Activated CD4-positive, alpha-beta memory T cell treated with anti-CD3 and anti-CD28 coated beads, Interleukin-2, amount 10 ng/mL, durations not matched to agents 7 days and 5 days (primary cell): ENCODE data around the gene METTL24. TPM values are rescaled to one million over a fixed set of nuclear protein-coding genes. Genes with fewer than 3 reads are reported as not detected.
"Not testable (repeated sequence)": the region's sequence is repeated elsewhere in the genome, so short reads cannot be mapped to it uniquely, and the experiment has no call there.

Experiments
- CTCF ChIA-PET: fragments of 350-600 bp; sonication (Branson Sonifier 250); formaldehyde crosslinking; loops from one replicate; lab custom pipeline; 2021; ENCODE audit warnings: antibody characterized with exemption, inconsistent platforms; lab: Charles Lee
- POLR2A ChIA-PET: fragments of 350-600 bp; sonication (Branson Sonifier 250); formaldehyde crosslinking; loops from one replicate; lab custom pipeline; 2021; ENCODE audit warnings: antibody characterized with exemption; lab: Charles Lee
- DNase-seq: peaks from one replicate; pipeline ENCODE4 v3.0.0-alpha.2; 2020
- H3K27ac Mint-ChIP-seq: one replicate; pipeline ENCODE4 v1.8.0; 2021; ENCODE audit warnings: mild to moderate bottlenecking, mixed read lengths
- H3K27me3 Mint-ChIP-seq: one replicate; pipeline ENCODE4 v1.8.0; 2021; ENCODE audit warnings: mixed read lengths
- H3K36me3 Mint-ChIP-seq: one replicate; pipeline ENCODE4 v1.8.0; 2021; ENCODE audit warnings: low read depth, mixed read lengths
- H3K4me1 Mint-ChIP-seq: one replicate; pipeline ENCODE4 v1.8.0; 2021; ENCODE audit warnings: mixed read lengths
- H3K4me3 Mint-ChIP-seq: one replicate; pipeline ENCODE4 v1.8.0; 2021; ENCODE audit warnings: mild to moderate bottlenecking, mixed read lengths
- H3K9me3 Mint-ChIP-seq: one replicate; pipeline ENCODE4 v1.8.0; 2021; ENCODE audit warnings: mixed read lengths
- total RNA-seq, 2 experiments: library from RNA; stranded (reverse); gene quantifications; one replicate each; pipeline ENCODE4 v1.2.3, GENCODE V29; 2021

The METTL24 gene
- total RNA-seq, 2 experiments from 2014 or later = not detected

- H3K27ac Mint-ChIP-seq = no peak overlapping the region
- ChIA-PET POLR2A (no interaction called here), CTCF (no interaction called here)
- H3K4me1 Mint-ChIP-seq = no peaks in the 10 kb centered on the region
- H3K36me3 Mint-ChIP-seq = no peaks in the 10 kb centered on the region
- H3K27me3 Mint-ChIP-seq = no peaks in the 10 kb centered on the region
- DNase-seq = no peak
- no peak overlapping the region for H3K4me3 Mint-ChIP-seq
- peaks cover 1% of the 10 kb centered on the region for H3K9me3 Mint-ChIP-seq
Observed at GRCh38 chr6:110246378-110246777, 111.8 kb downstream of the METTL24 start.

GRCh38 chr6:110244621-110245020 lies 113.5 kb downstream of the METTL24 start:
- H3K4me1 Mint-ChIP-seq, H3K27ac Mint-ChIP-seq, H3K36me3 Mint-ChIP-seq, H3K27me3 Mint-ChIP-seq, CTCF ChIA-PET, H3K9me3 Mint-ChIP-seq, POLR2A ChIA-PET, H3K4me3 Mint-ChIP-seq, DNase-seq: not testable (repeated sequence)

DNA sequence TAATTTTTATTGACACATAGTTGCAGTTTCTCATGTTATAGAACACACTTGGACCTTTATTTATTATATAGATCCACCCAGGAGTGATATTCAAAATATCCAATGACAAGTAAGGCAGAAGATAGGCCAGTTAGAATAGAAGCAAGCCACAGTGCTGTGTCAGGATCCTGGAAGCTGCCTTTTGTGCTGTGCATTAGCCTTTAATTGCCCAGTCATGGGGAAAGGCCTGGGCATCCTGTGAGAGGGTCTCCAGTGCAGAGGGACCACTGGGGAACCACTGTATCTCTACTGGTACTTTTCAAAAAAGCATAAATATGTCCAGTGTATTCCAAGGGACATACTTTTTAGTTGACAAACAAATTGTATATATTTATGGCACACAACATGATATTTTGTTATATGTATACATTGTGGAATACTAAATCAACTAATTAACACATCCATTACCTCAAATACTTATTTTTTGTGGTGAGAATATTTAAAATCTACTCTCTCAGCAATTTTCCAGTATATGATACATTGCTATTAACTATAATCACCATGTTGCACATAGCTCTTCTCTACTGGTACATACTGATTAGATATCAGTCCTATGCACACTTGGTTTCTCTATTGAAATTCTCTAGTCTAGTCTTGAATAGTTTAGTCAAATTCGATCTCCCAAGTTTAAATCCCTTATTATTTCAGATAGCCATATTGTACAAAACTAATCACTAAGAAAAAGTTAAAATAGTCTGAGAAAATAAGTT lies 118.4 kb downstream of the METTL24 start:
- H3K36me3 Mint-ChIP-seq = peaks cover 11% of the 10 kb centered on the region
- CTCF ChIA-PET = no interaction called here

DNA sequence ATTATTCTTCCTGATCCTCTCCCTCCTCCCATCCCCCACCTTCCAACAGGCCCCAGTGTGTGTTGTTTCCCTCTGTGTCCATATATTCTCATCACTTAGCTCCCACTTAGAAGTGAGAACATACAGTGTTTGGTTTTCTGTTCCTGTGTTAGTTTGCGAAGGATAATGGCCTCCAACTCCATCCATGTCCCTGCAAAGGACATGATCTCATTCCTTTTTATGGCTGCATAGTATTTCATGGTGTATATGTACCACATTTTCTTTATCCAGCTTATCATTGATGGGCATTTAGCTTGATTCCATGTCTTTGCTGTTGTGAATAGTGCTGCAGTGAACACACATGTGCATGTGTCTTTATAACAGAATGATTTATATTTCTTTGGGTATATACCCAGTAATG lies 122.1 kb downstream of the METTL24 start:
- POLR2A ChIA-PET, H3K27ac Mint-ChIP-seq, CTCF ChIA-PET, H3K9me3 Mint-ChIP-seq, H3K4me3 Mint-ChIP-seq, DNase-seq, H3K27me3 Mint-ChIP-seq, H3K4me1 Mint-ChIP-seq: not testable (repeated sequence)
- peaks cover 11% of the 10 kb centered on the region for H3K36me3 Mint-ChIP-seq

More for the DNA sequence above, 118.4 kb downstream of the METTL24 start:
- Mint-ChIP-seq H3K27ac (no peak overlapping the region), H3K27me3 (no peaks in the 10 kb centered on the region), H3K9me3 (peaks cover 1% of the 10 kb centered on the region), H3K4me3 (no peak overlapping the region), H3K4me1 (no peaks in the 10 kb centered on the region)
- POLR2A ChIA-PET = no interaction called here
- DNase-seq = no peak

DNA sequence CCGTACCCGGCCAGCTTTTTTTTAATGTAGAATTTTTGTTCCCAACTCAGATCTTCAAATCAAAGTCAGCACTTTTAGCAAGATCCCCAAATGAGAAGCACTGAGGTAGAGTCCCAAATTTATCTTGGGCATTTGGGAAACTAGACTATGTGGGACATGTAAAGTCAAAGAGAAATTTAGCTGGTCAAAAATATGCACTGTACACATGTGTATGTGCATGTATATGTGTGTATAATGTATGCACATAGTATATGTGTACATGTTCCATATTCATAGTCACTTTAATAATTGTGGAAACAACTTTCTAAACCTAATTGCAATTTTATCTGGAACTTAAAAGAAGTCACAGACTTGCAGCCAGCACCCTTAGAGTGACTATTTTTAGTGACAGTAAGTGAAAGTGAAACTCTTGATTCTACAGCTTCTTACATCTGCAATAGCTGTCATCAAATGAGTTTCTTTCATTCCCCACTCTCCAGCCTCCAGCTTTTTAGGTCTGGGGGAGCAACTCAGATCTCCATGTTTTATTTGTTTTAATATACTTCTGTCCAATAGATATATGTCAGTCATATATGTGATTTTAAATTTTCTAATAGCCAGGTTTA lies 124.3 kb downstream of the METTL24 start:
- no peak overlapping the region for H3K27ac Mint-ChIP-seq
- no peaks in the 10 kb centered on the region for H3K27me3 Mint-ChIP-seq
- H3K36me3 Mint-ChIP-seq = peaks cover 16% of the 10 kb centered on the region
- H3K9me3 Mint-ChIP-seq = no peaks in the 10 kb centered on the region
- ChIA-PET CTCF (interaction anchor here (0.7 to 0.8 kb wide), 2 partner anchors 193 to 195 kb away, joined by 4 to 6 read pairs; no protein-coding TSS in a partner anchor), POLR2A (interaction anchor here (0.5 kb wide), 1 partner anchor 27 kb away, joined by 3 read pairs; no protein-coding TSS in a partner anchor)
- DNase-seq = no peak
- no peak overlapping the region for H3K4me3 Mint-ChIP-seq
- H3K4me1 Mint-ChIP-seq = peaks cover 7% of the 10 kb centered on the region

DNA sequence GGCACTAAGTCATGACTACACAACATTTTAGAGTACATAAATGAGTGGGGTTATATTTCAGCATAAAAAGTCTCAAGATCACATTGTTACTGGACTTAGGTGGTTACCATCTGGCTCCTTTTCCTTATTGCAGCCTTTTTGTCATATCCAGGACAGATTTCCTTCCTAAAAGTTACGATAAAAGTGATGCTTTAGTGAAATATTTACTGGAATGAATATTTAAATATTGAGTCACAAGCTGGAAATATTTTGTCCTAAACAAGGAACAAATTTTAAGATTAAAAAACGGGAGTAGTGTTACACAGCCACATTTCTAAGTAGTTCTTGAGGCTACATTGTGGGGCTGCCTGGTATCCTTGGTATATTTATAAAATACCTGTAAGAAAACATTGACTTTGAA lies 125.7 kb downstream of the METTL24 start:
- POLR2A ChIA-PET = no interaction called here
- CTCF ChIA-PET = no interaction called here

GRCh38 chr6:110226261-110226660 lies 131.9 kb downstream of the METTL24 start:
- CTCF ChIA-PET = no interaction called here
- peaks cover 27% of the 10 kb centered on the region for H3K36me3 Mint-ChIP-seq
- H3K27me3 Mint-ChIP-seq = no peaks in the 10 kb centered on the region
- H3K27ac Mint-ChIP-seq = no peak overlapping the region
- no peaks in the 10 kb centered on the region for H3K9me3 Mint-ChIP-seq
- DNase-seq = no peak
- no peaks in the 10 kb centered on the region for H3K4me1 Mint-ChIP-seq
- POLR2A ChIA-PET = no interaction called here
- no peak overlapping the region for H3K4me3 Mint-ChIP-seq

More for the DNA sequence above, 125.7 kb downstream of the METTL24 start:
- Mint-ChIP-seq H3K27me3 (no peaks in the 10 kb centered on the region), H3K9me3 (no peaks in the 10 kb centered on the region), H3K36me3 (peaks cover 17% of the 10 kb centered on the region), H3K4me3 (no peak overlapping the region), H3K4me1 (peaks cover 7% of the 10 kb centered on the region), H3K27ac (no peak overlapping the region)
- DNase-seq = no peak

- POLR2A ChIA-PET = no interaction called here
- CTCF ChIA-PET = no interaction called here
Observed at GRCh38 chr6:110221738-110222137, 136.4 kb downstream of the METTL24 start.

DNA sequence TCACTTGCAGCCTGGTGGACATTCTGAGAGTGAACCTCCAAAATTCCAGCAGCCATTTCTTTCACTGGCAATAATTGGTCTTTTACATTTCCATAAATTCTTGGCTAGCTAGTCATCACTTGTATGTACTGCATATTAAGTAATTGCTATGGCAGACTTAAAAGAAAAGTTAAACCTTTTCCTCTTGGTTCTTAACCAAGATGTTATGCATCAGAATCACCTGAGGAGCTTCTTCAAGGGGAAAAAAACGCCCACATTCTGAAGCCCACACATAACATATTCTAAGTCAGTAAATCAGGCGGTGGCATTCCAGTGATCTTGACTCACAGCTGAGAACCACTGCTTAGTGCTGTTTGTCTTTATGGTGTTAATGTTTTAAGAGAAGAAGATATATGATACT lies 140.9 kb downstream of the METTL24 start:
- no peak overlapping the region for H3K4me3 Mint-ChIP-seq
- CTCF ChIA-PET = no interaction called here
- peaks cover 61% of the 10 kb centered on the region for H3K36me3 Mint-ChIP-seq

More at GRCh38 chr6:110221738-110222137, 136.4 kb downstream of the METTL24 start:
- Mint-ChIP-seq H3K27me3 (no peaks in the 10 kb centered on the region), H3K4me3 (no peak overlapping the region), H3K27ac (no peak overlapping the region), H3K4me1 (no peaks in the 10 kb centered on the region), H3K36me3 (peaks cover 49% of the 10 kb centered on the region), H3K9me3 (no peaks in the 10 kb centered on the region)
- DNase-seq = no peak

DNA sequence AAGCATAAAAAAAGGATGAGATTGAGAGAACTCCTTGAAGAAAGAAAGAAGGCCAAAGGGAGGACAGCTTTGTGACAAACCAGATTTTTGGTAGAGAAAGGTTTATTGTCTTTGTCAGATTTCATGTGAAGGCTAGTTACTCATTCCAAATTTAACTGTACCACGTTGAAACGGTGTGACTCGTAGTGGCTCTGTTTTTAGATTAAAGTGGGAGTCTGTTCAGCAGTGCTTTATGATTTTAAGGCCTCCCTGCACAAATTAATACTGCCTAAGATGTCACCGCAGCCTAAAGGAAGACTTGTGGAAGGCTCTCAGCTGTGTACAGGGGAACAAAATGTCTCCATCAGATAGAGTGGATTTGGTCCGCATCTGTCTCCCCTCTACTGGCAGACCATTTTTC lies 142.0 kb downstream of the METTL24 start:
- no peak overlapping the region for H3K4me3 Mint-ChIP-seq
- no peaks in the 10 kb centered on the region for H3K9me3 Mint-ChIP-seq
- H3K36me3 Mint-ChIP-seq = peaks cover 68% of the 10 kb centered on the region
- no peaks in the 10 kb centered on the region for H3K4me1 Mint-ChIP-seq
- H3K27me3 Mint-ChIP-seq = no peaks in the 10 kb centered on the region
- no peak overlapping the region for H3K27ac Mint-ChIP-seq
- DNase-seq = no peak
- CTCF ChIA-PET = no interaction called here
- POLR2A ChIA-PET = no interaction called here

More for the DNA sequence above, 140.9 kb downstream of the METTL24 start:
- no peaks in the 10 kb centered on the region for H3K4me1 Mint-ChIP-seq
- no peaks in the 10 kb centered on the region for H3K9me3 Mint-ChIP-seq
- H3K27me3 Mint-ChIP-seq = no peaks in the 10 kb centered on the region
- POLR2A ChIA-PET = no interaction called here
- DNase-seq = no peak
- no peak overlapping the region for H3K27ac Mint-ChIP-seq

DNA sequence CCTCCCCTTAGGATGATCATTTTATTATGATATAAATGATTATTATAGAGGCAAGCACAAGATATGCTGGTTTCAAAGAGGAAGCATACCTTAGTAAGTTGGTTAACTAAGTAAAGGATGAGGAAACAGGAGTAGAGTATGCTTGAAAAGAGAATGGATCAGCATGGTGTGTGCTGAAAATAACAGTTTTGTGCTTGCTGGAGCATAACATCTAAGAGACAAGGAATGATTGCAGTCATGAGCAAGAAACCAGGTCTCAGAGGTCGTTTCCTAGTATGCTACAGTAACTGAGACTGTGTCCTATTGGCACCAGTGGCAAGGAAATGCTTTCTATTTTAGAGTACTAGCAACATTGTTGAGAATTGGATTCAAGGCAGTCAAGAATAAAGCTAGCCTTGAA lies 143.8 kb downstream of the METTL24 start:
- H3K27me3 Mint-ChIP-seq = no peaks in the 10 kb centered on the region
- peaks cover 57% of the 10 kb centered on the region for H3K36me3 Mint-ChIP-seq
- no peak for DNase-seq
- H3K27ac Mint-ChIP-seq = no peak overlapping the region
- ChIA-PET CTCF (no interaction called here), POLR2A (no interaction called here)
- no peaks in the 10 kb centered on the region for H3K9me3 Mint-ChIP-seq
- no peak overlapping the region for H3K4me3 Mint-ChIP-seq
- H3K4me1 Mint-ChIP-seq = no peaks in the 10 kb centered on the region

DNA sequence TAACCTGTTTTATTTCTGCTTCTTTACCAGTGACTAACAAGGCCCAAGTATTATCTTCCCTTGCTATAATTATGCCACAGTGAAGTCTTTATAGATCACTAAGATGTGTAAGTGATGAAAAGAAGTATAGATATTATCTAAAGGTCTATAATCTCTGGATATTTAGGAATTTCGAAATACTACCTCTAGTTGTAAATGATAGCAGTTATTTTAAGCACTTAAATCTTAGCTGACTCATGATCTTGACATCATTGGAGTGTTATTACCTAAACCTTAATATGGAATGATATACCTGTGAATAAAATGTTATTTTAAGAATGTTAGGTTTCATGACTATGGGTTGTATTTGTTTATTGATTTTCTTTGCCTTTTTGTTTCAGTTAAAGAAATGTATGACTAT lies 146.4 kb downstream of the METTL24 start:
- POLR2A ChIA-PET = no interaction called here
- Mint-ChIP-seq H3K27me3 (no peaks in the 10 kb centered on the region), H3K9me3 (no peaks in the 10 kb centered on the region), H3K4me1 (no peaks in the 10 kb centered on the region), H3K36me3 (peaks cover 56% of the 10 kb centered on the region), H3K4me3 (no peak overlapping the region), H3K27ac (no peak overlapping the region)
- CTCF ChIA-PET = interaction anchor here (1.5 kb wide), 1 partner anchor 172 kb away, joined by 4 read pairs; no protein-coding TSS in a partner anchor
- DNase-seq = no peak

- Mint-ChIP-seq H3K4me1 (no peaks in the 10 kb centered on the region), H3K4me3 (no peak overlapping the region), H3K9me3 (no peaks in the 10 kb centered on the region), H3K36me3 (peaks cover 30% of the 10 kb centered on the region), H3K27ac (no peak overlapping the region), H3K27me3 (no peaks in the 10 kb centered on the region)
- no peak for DNase-seq
- ChIA-PET POLR2A (interaction anchor here (0.7 to 1.8 kb wide), 2 partner anchors 26 to 29 kb away, joined by 3 to 6 read pairs; partner anchors contain the start of gene WASF1), CTCF (no interaction called here)
Observed at GRCh38 chr6:110207652-110208051, 150.5 kb downstream of the METTL24 start.
